ENCODE data around the gene ZFPM1. TPM values are rescaled to one million over a fixed set of nuclear protein-coding genes. Genes with fewer than 3 reads are reported as not detected.

Gene ZFPM1
- total and polyA plus RNA-seq, 7 experiments from 2014 or later, result 0.15 to 28.1 (median 13.5) TPM

GRCh38 chr16:88413231-88413630, 39.8 kb upstream of the ZFPM1 start:
- POLR2A ChIA-PET, result no interaction called here
- Mint-ChIP-seq H3K27me3 (no peaks in the 10 kb centered on the region), H3K4me3 (no peak overlapping the region), H3K36me3 (no peaks in the 10 kb centered on the region), H3K4me1 (peaks cover 0 to 3% (median 0%) of the 10 kb centered on the region in 7 donors), H3K27ac (no peak overlapping the region), H3K9me3 (no peaks in the 10 kb centered on the region)
- Histone ChIP-seq H3K4me3 (ENCODE audit: low read length) (no peak overlapping the region), H3K4me1 (ENCODE audit: control insufficient read depth in 2 of 2, insufficient read depth in 2 of 2, low read length in 2 of 2) (no peaks in the 10 kb centered on the region), H3K27me3 (ENCODE audit: control insufficient read depth in 2 of 2, insufficient read depth in 2 of 2, low read length in 2 of 2) (no peaks in the 10 kb centered on the region), H3K36me3 (ENCODE audit: control insufficient read depth in 2 of 3, insufficient read depth in 3 of 3, low read length in 3 of 3) (no peaks in the 10 kb centered on the region), H3K9me3 (ENCODE audit: control insufficient read depth in 2 of 3, low read length in 3 of 3) (no peaks in the 10 kb centered on the region), H3K27ac (ENCODE audit: low read depth, low read length) (no peak overlapping the region)
- DNase-seq (no peak), ATAC-seq (no peak)
- CTCF ChIA-PET, result no interaction called here
- intact Hi-C loops (cut with micrococcal nuclease), result no loop called here

GRCh38 chr16:88413631-88414030, 39.4 kb upstream of the ZFPM1 start:
- intact Hi-C loops (cut with micrococcal nuclease), result no loop called here
- Mint-ChIP-seq H3K4me3 (no peak overlapping the region), H3K36me3 (no peaks in the 10 kb centered on the region), H3K4me1 (peaks cover 0 to 1% (median 0%) of the 10 kb centered on the region in 7 donors), H3K27me3 (peaks cover 0 to 2% (median 0%) of the 10 kb centered on the region in 5 donors), H3K9me3 (no peaks in the 10 kb centered on the region), H3K27ac (no peak overlapping the region)
- no peak for ATAC-seq
- H3K27ac ChIP-seq (ENCODE audit: low read depth, low read length), result no peak overlapping the region
- POLR2A ChIA-PET, result no interaction called here
- H3K4me3 ChIP-seq (ENCODE audit: low read length), result no peak overlapping the region
- CTCF ChIA-PET, result no interaction called here
- no peaks in the 10 kb centered on the region for H3K27me3 ChIP-seq (ENCODE audit: control insufficient read depth in 2 of 2, insufficient read depth in 2 of 2, low read length in 2 of 2)
- no peaks in the 10 kb centered on the region for H3K36me3 ChIP-seq (ENCODE audit: control insufficient read depth in 2 of 3, insufficient read depth in 3 of 3, low read length in 3 of 3)
- no peaks in the 10 kb centered on the region for H3K4me1 ChIP-seq (ENCODE audit: control insufficient read depth in 2 of 2, insufficient read depth in 2 of 2, low read length in 2 of 2)
- DNase-seq, result no peak
- H3K9me3 ChIP-seq (ENCODE audit: control insufficient read depth in 2 of 3, low read length in 3 of 3), result no peaks in the 10 kb centered on the region

- CTCF ChIA-PET, result no interaction called here
- POLR2A ChIA-PET, result no interaction called here
- intact Hi-C loops (cut with micrococcal nuclease), result no loop called here
These were observed 38.3 kb upstream of the ZFPM1 start for GRCh38 chr16:88414521-88415380.

GRCh38 chr16:88415381-88415705, 37.7 kb upstream of the ZFPM1 start:
- H3K27ac Mint-ChIP-seq, result no peak overlapping the region
- H3K4me3 ChIP-seq (ENCODE audit: low read length), result no peak overlapping the region
- no peaks in the 10 kb centered on the region for H3K36me3 ChIP-seq (ENCODE audit: control insufficient read depth in 2 of 3, insufficient read depth in 3 of 3, low read length in 3 of 3)
- no peak overlapping the region for H3K27ac ChIP-seq (ENCODE audit: low read depth, low read length)
- H3K36me3 Mint-ChIP-seq, result no peaks in the 10 kb centered on the region
- DNase-seq, result no peak
- H3K9me3 ChIP-seq (ENCODE audit: control insufficient read depth in 2 of 3, low read length in 3 of 3), result no peaks in the 10 kb centered on the region
- H3K9me3 Mint-ChIP-seq, result no peaks in the 10 kb centered on the region
- intact Hi-C loops (cut with micrococcal nuclease), result no loop called here
- ChIA-PET CTCF (no interaction called here), POLR2A (no interaction called here)
- ATAC-seq, result no peak
- H3K27me3 ChIP-seq (ENCODE audit: control insufficient read depth in 2 of 2, insufficient read depth in 2 of 2, low read length in 2 of 2), result no peaks in the 10 kb centered on the region
- no peak overlapping the region for H3K4me3 Mint-ChIP-seq
- H3K27me3 Mint-ChIP-seq, result peaks cover 0 to 4% (median 0%) of the 10 kb centered on the region in 5 donors
- H3K4me1 ChIP-seq (ENCODE audit: control insufficient read depth in 2 of 2, insufficient read depth in 2 of 2, low read length in 2 of 2), result no peaks in the 10 kb centered on the region
- no peaks in the 10 kb centered on the region for H3K4me1 Mint-ChIP-seq

More at GRCh38 chr16:88414521-88415380, 38.3 kb upstream of the ZFPM1 start:
- Histone ChIP-seq H3K27ac (ENCODE audit: low read depth, low read length) (no peak overlapping the region), H3K27me3 (ENCODE audit: control insufficient read depth in 2 of 2, insufficient read depth in 2 of 2, low read length in 2 of 2) (no peaks in the 10 kb centered on the region), H3K4me3 (ENCODE audit: low read length) (no peak overlapping the region), H3K36me3 (ENCODE audit: control insufficient read depth in 2 of 3, insufficient read depth in 3 of 3, low read length in 3 of 3) (no peaks in the 10 kb centered on the region), H3K4me1 (ENCODE audit: control insufficient read depth in 2 of 2, insufficient read depth in 2 of 2, low read length in 2 of 2) (no peaks in the 10 kb centered on the region), H3K9me3 (ENCODE audit: control insufficient read depth in 2 of 3, low read length in 3 of 3) (no peaks in the 10 kb centered on the region)
- Mint-ChIP-seq H3K27ac (no peak overlapping the region), H3K4me3 (no peak overlapping the region), H3K36me3 (no peaks in the 10 kb centered on the region), H3K27me3 (peaks cover 0 to 4% (median 0%) of the 10 kb centered on the region in 5 donors), H3K9me3 (no peaks in the 10 kb centered on the region), H3K4me1 (no peaks in the 10 kb centered on the region)
- ATAC-seq, result no peak
- no peak for DNase-seq

- H3K27me3 ChIP-seq (ENCODE audit: control insufficient read depth in 2 of 2, insufficient read depth in 2 of 2, low read length in 2 of 2), result no peaks in the 10 kb centered on the region
- Mint-ChIP-seq H3K27ac (no peak overlapping the region), H3K4me1 (no peaks in the 10 kb centered on the region), H3K36me3 (no peaks in the 10 kb centered on the region), H3K9me3 (no peaks in the 10 kb centered on the region), H3K4me3 (no peak overlapping the region), H3K27me3 (peaks cover 0 to 4% (median 0%) of the 10 kb centered on the region in 5 donors)
- H3K36me3 ChIP-seq (ENCODE audit: control insufficient read depth in 2 of 3, insufficient read depth in 3 of 3, low read length in 3 of 3), result no peaks in the 10 kb centered on the region
- no peak overlapping the region for H3K27ac ChIP-seq (ENCODE audit: low read depth, low read length)
- DNase-seq (no peak), ATAC-seq (no peak)
- no peaks in the 10 kb centered on the region for H3K9me3 ChIP-seq (ENCODE audit: control insufficient read depth in 2 of 3, low read length in 3 of 3)
- no peaks in the 10 kb centered on the region for H3K4me1 ChIP-seq (ENCODE audit: control insufficient read depth in 2 of 2, insufficient read depth in 2 of 2, low read length in 2 of 2)
- ChIA-PET CTCF (no interaction called here), POLR2A (no interaction called here)
- intact Hi-C loops (cut with micrococcal nuclease), result no loop called here
- H3K4me3 ChIP-seq (ENCODE audit: low read length), result no peak overlapping the region
These were observed 37.3 kb upstream of the ZFPM1 start for GRCh38 chr16:88415713-88416323.

GRCh38 chr16:88416686-88417085, 36.4 kb upstream of the ZFPM1 start:
- Histone ChIP-seq H3K27ac (ENCODE audit: low read depth, low read length) (no peak overlapping the region), H3K9me3 (ENCODE audit: control insufficient read depth in 2 of 3, low read length in 3 of 3) (no peaks in the 10 kb centered on the region), H3K4me3 (ENCODE audit: low read length) (no peak overlapping the region), H3K4me1 (ENCODE audit: control insufficient read depth in 2 of 2, insufficient read depth in 2 of 2, low read length in 2 of 2) (no peaks in the 10 kb centered on the region), H3K27me3 (ENCODE audit: control insufficient read depth in 2 of 2, insufficient read depth in 2 of 2, low read length in 2 of 2) (no peaks in the 10 kb centered on the region), H3K36me3 (ENCODE audit: control insufficient read depth in 2 of 3, insufficient read depth in 3 of 3, low read length in 3 of 3) (no peaks in the 10 kb centered on the region)
- Mint-ChIP-seq H3K27ac (no peak overlapping the region), H3K36me3 (no peaks in the 10 kb centered on the region), H3K4me3 (no peak overlapping the region), H3K27me3 (peaks cover 0 to 4% (median 0%) of the 10 kb centered on the region in 5 donors), H3K4me1 (no peaks in the 10 kb centered on the region), H3K9me3 (no peaks in the 10 kb centered on the region)
- DNase-seq (no peak), ATAC-seq (no peak)
- ChIA-PET POLR2A (no interaction called here), CTCF (no interaction called here)
- intact Hi-C loops (cut with micrococcal nuclease), result no loop called here

Measured in naive thymus-derived CD4-positive, alpha-beta T cell (primary cell).